Heart left ventricle (tissue), 13 donors: ENCODE data around the gene CLEC4C.

ENCODE experiments used
- POLR2A ChIP-seq, 2 donors: fragments of 450-650 bp; IDR thresholded peaks; one replicate each; pipeline ENCODE4 v1.6.1; 2017; ENCODE audit warnings: antibody characterized with exemption in 2 of 2, mild to moderate bottlenecking in 2 of 2, moderate library complexity in 2 of 2
- TF ChIP-seq, protein P1 (sequence below), 12 donors: fragments of 200-600 bp; sonication (generic) in 4 of 12; IDR thresholded peaks; one replicate each; pipeline versions ENCODE4 v1.5.0 to v1.8.0; 2018 to 2022; ENCODE audit warnings: antibody characterized with exemption in 12 of 12, mild to moderate bottlenecking in 5 of 12
- donor health status: ischemic (EF 13 %, LVEDD 7.1; RV severe dilation, severe dysfunction).
- donor health status: DM: no; HTN: yes; CAD: no.
- donor health status: DM: no; HTN: no; CAD: no.
- donor health status: ischemic (EF 25% LVEDD 6.9; RV normal size, moderate dysfunction).
- donor health status: ischemic (EF 25% LVEDD 5.7; RV mildly dilated, moderate dysfunction).
- donor health status: ischemic (EF 35%, LVEDD 5.7; RV mildly dilated, moderate dysfunction).
- donor health status: nonischemic (EF 11% LVEDD 7.7; RV severe dilation, severe dysfunction).
- donor health status: DM: yes; HTN: yes; CAD: no.
- donor health status: PGD.
- donor health status: ischemic (EF 29% LVEDD 5.4; RV normal size, mild dysfunction).
- donor health status: nonischemic (EF 23%, LVEDD 6.1; RV moderate dilation, normal function).

GRCh38 chr12:7793211-7793610, 46.0 kb upstream of the CLEC4C start:
- TF ChIP-seq, protein P1, sequence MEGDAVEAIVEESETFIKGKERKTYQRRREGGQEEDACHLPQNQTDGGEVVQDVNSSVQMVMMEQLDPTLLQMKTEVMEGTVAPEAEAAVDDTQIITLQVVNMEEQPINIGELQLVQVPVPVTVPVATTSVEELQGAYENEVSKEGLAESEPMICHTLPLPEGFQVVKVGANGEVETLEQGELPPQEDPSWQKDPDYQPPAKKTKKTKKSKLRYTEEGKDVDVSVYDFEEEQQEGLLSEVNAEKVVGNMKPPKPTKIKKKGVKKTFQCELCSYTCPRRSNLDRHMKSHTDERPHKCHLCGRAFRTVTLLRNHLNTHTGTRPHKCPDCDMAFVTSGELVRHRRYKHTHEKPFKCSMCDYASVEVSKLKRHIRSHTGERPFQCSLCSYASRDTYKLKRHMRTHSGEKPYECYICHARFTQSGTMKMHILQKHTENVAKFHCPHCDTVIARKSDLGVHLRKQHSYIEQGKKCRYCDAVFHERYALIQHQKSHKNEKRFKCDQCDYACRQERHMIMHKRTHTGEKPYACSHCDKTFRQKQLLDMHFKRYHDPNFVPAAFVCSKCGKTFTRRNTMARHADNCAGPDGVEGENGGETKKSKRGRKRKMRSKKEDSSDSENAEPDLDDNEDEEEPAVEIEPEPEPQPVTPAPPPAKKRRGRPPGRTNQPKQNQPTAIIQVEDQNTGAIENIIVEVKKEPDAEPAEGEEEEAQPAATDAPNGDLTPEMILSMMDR (IDR thresholded peaks at IDR 0.05): no peak
- no peak for TF ChIP-seq POLR2A (IDR thresholded peaks at IDR 0.05)
